GM20000 (cell line): ENCODE data around the gene SMCHD1.

Source experiments
- DNase-seq: peaks from one replicate; pipeline ENCODE4 v3.0.0; 2012; ENCODE audit warnings: low spot score
- TF ChIP-seq, protein P1 (sequence below): IDR thresholded peaks from 2 replicates; pipeline ENCODE4 v1.5.1; 2012; ENCODE audit warnings: mild to moderate bottlenecking, control low read depth; ENCODE audit errors: extremely low read depth, missing control alignments

SMCHD1 gene

DNA sequence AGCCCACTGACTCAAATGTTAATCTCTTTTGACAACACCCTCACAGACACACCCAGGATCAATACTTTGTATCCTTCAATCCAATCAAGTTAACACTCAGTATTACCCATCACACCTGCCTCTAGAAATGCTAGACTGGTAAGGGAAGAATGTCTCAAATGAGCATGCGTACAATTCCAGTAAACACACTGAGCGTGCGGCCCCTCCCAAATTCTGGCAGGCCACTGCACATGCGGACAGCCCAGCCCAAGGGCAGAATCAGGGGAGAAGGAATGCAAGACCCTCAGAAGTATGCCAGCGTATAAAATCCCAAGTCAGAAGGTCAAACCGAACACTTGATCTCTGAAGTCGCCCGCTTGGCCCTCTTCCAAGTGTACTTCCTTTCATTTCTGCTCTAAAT lies 183.7 kb downstream of the SMCHD1 start:
- TF ChIP-seq, protein P1, sequence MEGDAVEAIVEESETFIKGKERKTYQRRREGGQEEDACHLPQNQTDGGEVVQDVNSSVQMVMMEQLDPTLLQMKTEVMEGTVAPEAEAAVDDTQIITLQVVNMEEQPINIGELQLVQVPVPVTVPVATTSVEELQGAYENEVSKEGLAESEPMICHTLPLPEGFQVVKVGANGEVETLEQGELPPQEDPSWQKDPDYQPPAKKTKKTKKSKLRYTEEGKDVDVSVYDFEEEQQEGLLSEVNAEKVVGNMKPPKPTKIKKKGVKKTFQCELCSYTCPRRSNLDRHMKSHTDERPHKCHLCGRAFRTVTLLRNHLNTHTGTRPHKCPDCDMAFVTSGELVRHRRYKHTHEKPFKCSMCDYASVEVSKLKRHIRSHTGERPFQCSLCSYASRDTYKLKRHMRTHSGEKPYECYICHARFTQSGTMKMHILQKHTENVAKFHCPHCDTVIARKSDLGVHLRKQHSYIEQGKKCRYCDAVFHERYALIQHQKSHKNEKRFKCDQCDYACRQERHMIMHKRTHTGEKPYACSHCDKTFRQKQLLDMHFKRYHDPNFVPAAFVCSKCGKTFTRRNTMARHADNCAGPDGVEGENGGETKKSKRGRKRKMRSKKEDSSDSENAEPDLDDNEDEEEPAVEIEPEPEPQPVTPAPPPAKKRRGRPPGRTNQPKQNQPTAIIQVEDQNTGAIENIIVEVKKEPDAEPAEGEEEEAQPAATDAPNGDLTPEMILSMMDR: no peak
- no peak for DNase-seq

DNA sequence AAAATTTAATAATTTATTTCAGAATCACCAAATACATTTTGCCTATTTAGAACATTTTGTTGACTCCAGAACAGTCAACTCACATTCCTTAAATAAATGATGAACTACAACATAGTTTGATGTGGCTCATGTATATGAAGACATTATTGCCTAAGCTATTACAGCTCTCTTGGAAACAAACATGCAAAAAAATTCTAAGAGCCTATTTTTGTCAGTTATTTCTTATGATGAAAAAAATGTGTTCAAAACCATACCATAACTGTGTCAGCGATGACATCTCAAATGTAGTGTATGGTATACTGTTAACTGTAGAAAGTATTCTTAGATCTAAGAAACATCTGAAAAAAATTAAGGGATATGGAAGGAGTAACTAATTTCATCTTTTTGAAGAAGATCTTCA lies 185.0 kb downstream of the SMCHD1 start:
- DNase-seq: no peak
- TF ChIP-seq, protein P1: no peak

DNA sequence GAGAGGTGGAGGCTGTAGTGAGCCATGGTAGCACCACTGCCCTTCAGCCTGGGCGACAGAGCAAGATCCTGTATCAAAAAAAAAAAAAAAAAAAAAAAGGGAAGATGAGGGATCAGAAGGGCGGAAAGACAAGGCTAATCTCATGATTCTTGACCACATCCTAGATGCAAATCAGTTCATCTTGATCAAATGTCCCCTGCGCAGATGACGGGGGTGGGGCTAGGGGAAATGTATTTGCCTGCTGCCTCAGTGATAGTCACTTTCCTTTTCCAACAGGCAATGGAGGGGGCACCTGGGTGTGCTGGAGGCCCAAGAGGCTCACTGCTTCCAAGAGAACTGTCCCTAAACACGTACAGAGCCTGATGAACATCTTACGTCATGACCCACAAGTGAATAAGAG lies 187.6 kb downstream of the SMCHD1 start:
- no peak for DNase-seq
- TF ChIP-seq, protein P1: no peak

DNA sequence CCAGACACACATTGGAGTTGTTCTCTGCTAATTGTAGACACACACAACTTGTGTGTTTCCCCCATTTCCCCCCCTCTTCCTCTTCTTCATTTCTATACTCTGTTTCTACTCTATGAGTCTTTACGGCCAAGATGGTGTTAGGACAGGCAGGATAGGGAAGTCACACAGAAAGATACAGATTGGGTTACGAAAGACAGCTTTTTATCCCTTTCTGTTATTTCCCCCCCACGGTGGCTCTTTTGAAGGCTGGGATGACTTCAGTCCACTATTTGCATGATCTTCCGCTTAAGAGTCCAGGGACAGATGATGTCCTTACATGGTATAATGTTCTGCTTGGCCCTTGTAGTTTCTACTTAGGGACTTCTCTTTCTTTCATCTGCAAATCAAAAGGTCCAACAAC lies 189.6 kb downstream of the SMCHD1 start:
- no peak for DNase-seq
- TF ChIP-seq, protein P1: no peak

GRCh38 chr18:2846636-2847316 lies 191.2 kb downstream of the SMCHD1 start, which contains the start of gene EMILIN2:
Gene EMILIN2, plus strand, starts transcription at chr18:2847006. Its CDS starts 183 bp downstream, at chr18:2847189.
- TF ChIP-seq, protein P1: no peak
- peak; percentile 86 for DNase-seq

- peak; percentile 84 for DNase-seq
- TF ChIP-seq, protein P1: no peak
Observed at GRCh38 chr18:2847317-2848246, 192.1 kb downstream of the SMCHD1 start.
